ENCODE measurements around the gene CCDC122. TPM values are rescaled to one million over a fixed set of nuclear protein-coding genes. Genes with fewer than 3 reads are reported as not detected.
A peak's percentile ranks its signal among the peaks of the same experiment; 100 is the strongest.

Gene CCDC122
- total RNA-seq, 1 donor from 2014 or later, result 7.4 TPM

GRCh38 chr13:43808676-43809075 lies 70.9 kb downstream of the CCDC122 start:
- DNase-seq (ENCODE audit: low read depth), result no peak
- no peaks in the 10 kb centered on the region for H3K27me3 ChIP-seq (ENCODE audit: control insufficient read depth, insufficient read depth, low read length)
- TF ChIP-seq CTCF (IDR thresholded peaks at IDR 0.05; ENCODE audit: insufficient read depth, low read length, poor library complexity, severe bottlenecking), result no peak
- H3K36me3 ChIP-seq (ENCODE audit: control insufficient read depth, insufficient read depth, low read length), result no peaks in the 10 kb centered on the region
- no peak overlapping the region for H3K4me3 ChIP-seq (ENCODE audit: low read depth, low read length)

GRCh38 chr13:43805681-43806128 lies 73.8 kb downstream of the CCDC122 start:
- H3K36me3 ChIP-seq (ENCODE audit: control insufficient read depth, insufficient read depth, low read length), result no peaks in the 10 kb centered on the region
- no peak overlapping the region for H3K4me3 ChIP-seq (ENCODE audit: low read depth, low read length)
- no peak for DNase-seq (ENCODE audit: low read depth)
- H3K27me3 ChIP-seq (ENCODE audit: control insufficient read depth, insufficient read depth, low read length), result no peaks in the 10 kb centered on the region
- no peak for TF ChIP-seq CTCF (IDR thresholded peaks at IDR 0.05; ENCODE audit: insufficient read depth, low read length, poor library complexity, severe bottlenecking)

- peak; percentile 88 for DNase-seq (ENCODE audit: low read depth)
- no peaks in the 10 kb centered on the region for H3K36me3 ChIP-seq (ENCODE audit: control insufficient read depth, insufficient read depth, low read length)
- no peak overlapping the region for H3K4me3 ChIP-seq (ENCODE audit: low read depth, low read length)
- TF ChIP-seq CTCF (IDR thresholded peaks at IDR 0.05; ENCODE audit: insufficient read depth, low read length, poor library complexity, severe bottlenecking), result no peak
- H3K27me3 ChIP-seq (ENCODE audit: control insufficient read depth, insufficient read depth, low read length), result no peaks in the 10 kb centered on the region
Measured at GRCh38 chr13:43805071-43805468, 74.5 kb downstream of the CCDC122 start.

GRCh38 chr13:43804461-43805070 lies 75.0 kb downstream of the CCDC122 start:
- H3K4me3 ChIP-seq (ENCODE audit: low read depth, low read length), result no peak overlapping the region
- TF ChIP-seq CTCF (IDR thresholded peaks at IDR 0.05; ENCODE audit: insufficient read depth, low read length, poor library complexity, severe bottlenecking), result no peak
- no peaks in the 10 kb centered on the region for H3K36me3 ChIP-seq (ENCODE audit: control insufficient read depth, insufficient read depth, low read length)
- H3K27me3 ChIP-seq (ENCODE audit: control insufficient read depth, insufficient read depth, low read length), result no peaks in the 10 kb centered on the region
- no peak for DNase-seq (ENCODE audit: low read depth)

GRCh38 chr13:43802511-43802910 lies 77.0 kb downstream of the CCDC122 start:
- Histone ChIP-seq H3K4me3 (ENCODE audit: low read depth, low read length) (no peak overlapping the region), H3K27me3 (ENCODE audit: control insufficient read depth, insufficient read depth, low read length) (no peaks in the 10 kb centered on the region), H3K36me3 (ENCODE audit: control insufficient read depth, insufficient read depth, low read length) (no peaks in the 10 kb centered on the region)
- no peak for TF ChIP-seq CTCF (IDR thresholded peaks at IDR 0.05; ENCODE audit: insufficient read depth, low read length, poor library complexity, severe bottlenecking)
- DNase-seq (ENCODE audit: low read depth), result no peak

- Histone ChIP-seq H3K36me3 (ENCODE audit: control insufficient read depth, insufficient read depth, low read length) (no peaks in the 10 kb centered on the region), H3K4me3 (ENCODE audit: low read depth, low read length) (no peak overlapping the region), H3K27me3 (ENCODE audit: control insufficient read depth, insufficient read depth, low read length) (no peaks in the 10 kb centered on the region)
- TF ChIP-seq CTCF (IDR thresholded peaks at IDR 0.05; ENCODE audit: insufficient read depth, low read length, poor library complexity, severe bottlenecking), result no peak
- DNase-seq (ENCODE audit: low read depth), result no peak
Measured at GRCh38 chr13:43800828-43801227, 78.7 kb downstream of the CCDC122 start.
